ENCODE measurements around the gene LCOR. TPM values are rescaled to one million over a fixed set of nuclear protein-coding genes. Genes with fewer than 3 reads are reported as not detected.
"Not testable (repeated sequence)": the region's sequence is repeated elsewhere in the genome, so short reads cannot be mapped to it uniquely, and the experiment has no call there.

LCOR gene
- total RNA-seq, 1 donor from 2014 or later, result 26.2 TPM

GRCh38 chr10:96846395-96846794 is 14.3 kb downstream of the LCOR start:
- no peak for DNase-seq (ENCODE audit: low spot score)
- intact Hi-C loops (cut with micrococcal nuclease), result no loop called here
- Mint-ChIP-seq H3K9me3 (no peaks in the 10 kb centered on the region), H3K27me3 (ENCODE audit: insufficient read depth) (no peaks in the 10 kb centered on the region), H3K4me3 (no peak overlapping the region), H3K36me3 (ENCODE audit: low read depth) (peaks cover 9% of the 10 kb centered on the region), H3K27ac (no peak overlapping the region), H3K4me1 (ENCODE audit: low read depth) (peaks cover 14% of the 10 kb centered on the region)

- Mint-ChIP-seq H3K36me3 (ENCODE audit: low read depth) (peaks cover 9% of the 10 kb centered on the region), H3K4me1 (ENCODE audit: low read depth) (peaks cover 14% of the 10 kb centered on the region), H3K4me3 (no peak overlapping the region), H3K9me3 (no peaks in the 10 kb centered on the region), H3K27me3 (ENCODE audit: insufficient read depth) (no peaks in the 10 kb centered on the region), H3K27ac (no peak overlapping the region)
- intact Hi-C loops (cut with micrococcal nuclease), result no loop called here
- no peak for DNase-seq (ENCODE audit: low spot score)
Observed at GRCh38 chr10:96846926-96847325, 14.8 kb downstream of the LCOR start.

- H3K4me3 Mint-ChIP-seq; H3K9me3 Mint-ChIP-seq; DNase-seq (ENCODE audit: low spot score); intact Hi-C loops (cut with micrococcal nuclease); H3K27me3 Mint-ChIP-seq (ENCODE audit: insufficient read depth); H3K27ac Mint-ChIP-seq: not testable (repeated sequence)
- H3K4me1 Mint-ChIP-seq (ENCODE audit: low read depth), result peaks cover 14% of the 10 kb centered on the region
- peaks cover 10% of the 10 kb centered on the region for H3K36me3 Mint-ChIP-seq (ENCODE audit: low read depth)
Observed at GRCh38 chr10:96847356-96847755, 15.3 kb downstream of the LCOR start.

- Mint-ChIP-seq H3K4me1 (ENCODE audit: low read depth) (no peaks in the 10 kb centered on the region), H3K27me3 (ENCODE audit: insufficient read depth) (no peaks in the 10 kb centered on the region), H3K36me3 (ENCODE audit: low read depth) (peaks cover 18% of the 10 kb centered on the region), H3K9me3 (peaks cover 4% of the 10 kb centered on the region), H3K27ac (no peak overlapping the region), H3K4me3 (no peak overlapping the region)
- no peak for DNase-seq (ENCODE audit: low spot score)
- intact Hi-C loops (cut with micrococcal nuclease), result no loop called here
Observed at GRCh38 chr10:96850113-96850512, 18.0 kb downstream of the LCOR start.

GRCh38 chr10:96850825-96851224 is 18.7 kb downstream of the LCOR start:
- Mint-ChIP-seq H3K27ac (no peak overlapping the region), H3K36me3 (ENCODE audit: low read depth) (peaks cover 18% of the 10 kb centered on the region), H3K27me3 (ENCODE audit: insufficient read depth) (no peaks in the 10 kb centered on the region), H3K9me3 (peaks cover 4% of the 10 kb centered on the region), H3K4me3 (no peak overlapping the region), H3K4me1 (ENCODE audit: low read depth) (no peaks in the 10 kb centered on the region)
- intact Hi-C loops (cut with micrococcal nuclease), result no loop called here
- no peak for DNase-seq (ENCODE audit: low spot score)

- peaks cover 18% of the 10 kb centered on the region for H3K36me3 Mint-ChIP-seq (ENCODE audit: low read depth)
- intact Hi-C loops (cut with micrococcal nuclease), result no loop called here
- no peak overlapping the region for H3K27ac Mint-ChIP-seq
- DNase-seq (ENCODE audit: low spot score), result no peak
- no peak overlapping the region for H3K4me3 Mint-ChIP-seq
- H3K9me3 Mint-ChIP-seq, result peaks cover 4% of the 10 kb centered on the region
- no peaks in the 10 kb centered on the region for H3K4me1 Mint-ChIP-seq (ENCODE audit: low read depth)
- H3K27me3 Mint-ChIP-seq (ENCODE audit: insufficient read depth), result no peaks in the 10 kb centered on the region
Observed at GRCh38 chr10:96851281-96851680, 19.2 kb downstream of the LCOR start.

- no peak for DNase-seq (ENCODE audit: low spot score)
- intact Hi-C loops (cut with micrococcal nuclease), result no loop called here
- H3K4me1 Mint-ChIP-seq (ENCODE audit: low read depth), result peaks cover 13% of the 10 kb centered on the region
- peaks cover 4% of the 10 kb centered on the region for H3K9me3 Mint-ChIP-seq
- no peak overlapping the region for H3K27ac Mint-ChIP-seq
- H3K36me3 Mint-ChIP-seq (ENCODE audit: low read depth), result peaks cover 14% of the 10 kb centered on the region
- no peaks in the 10 kb centered on the region for H3K27me3 Mint-ChIP-seq (ENCODE audit: insufficient read depth)
- no peak overlapping the region for H3K4me3 Mint-ChIP-seq
Observed at GRCh38 chr10:96856317-96856716, 24.2 kb downstream of the LCOR start.

- intact Hi-C loops (cut with micrococcal nuclease), result no loop called here
- peaks cover 13% of the 10 kb centered on the region for H3K4me1 Mint-ChIP-seq (ENCODE audit: low read depth)
- no peaks in the 10 kb centered on the region for H3K27me3 Mint-ChIP-seq (ENCODE audit: insufficient read depth)
- peak overlapping the region; percentile 10 for H3K27ac Mint-ChIP-seq
- peaks cover 11% of the 10 kb centered on the region for H3K36me3 Mint-ChIP-seq (ENCODE audit: low read depth)
- no peak for DNase-seq (ENCODE audit: low spot score)
- H3K4me3 Mint-ChIP-seq, result no peak overlapping the region
- H3K9me3 Mint-ChIP-seq, result peaks cover 4% of the 10 kb centered on the region
Observed at GRCh38 chr10:96857301-96858012, 25.4 kb downstream of the LCOR start.

GRCh38 chr10:96858038-96858705 is 26.1 kb downstream of the LCOR start:
- DNase-seq (ENCODE audit: low spot score), result no peak
- Mint-ChIP-seq H3K27me3 (ENCODE audit: insufficient read depth) (no peaks in the 10 kb centered on the region), H3K4me3 (no peak overlapping the region), H3K4me1 (ENCODE audit: low read depth) (peaks cover 13% of the 10 kb centered on the region), H3K9me3 (peaks cover 4% of the 10 kb centered on the region), H3K36me3 (ENCODE audit: low read depth) (peaks cover 10% of the 10 kb centered on the region), H3K27ac (peak overlapping the region; percentile 10)
- intact Hi-C loops (cut with micrococcal nuclease), result no loop called here

- DNase-seq (ENCODE audit: low spot score), result no peak
- peaks cover 18% of the 10 kb centered on the region for H3K4me1 Mint-ChIP-seq (ENCODE audit: low read depth)
- H3K27me3 Mint-ChIP-seq (ENCODE audit: insufficient read depth), result no peaks in the 10 kb centered on the region
- H3K36me3 Mint-ChIP-seq (ENCODE audit: low read depth), result peaks cover 6% of the 10 kb centered on the region
- intact Hi-C loops (cut with micrococcal nuclease), result no loop called here
- H3K4me3 Mint-ChIP-seq, result no peak overlapping the region
- peaks cover under 1% of the 10 kb centered on the region for H3K9me3 Mint-ChIP-seq
- no peak overlapping the region for H3K27ac Mint-ChIP-seq
Observed at GRCh38 chr10:96858706-96859050, 26.6 kb downstream of the LCOR start.

GRCh38 chr10:96860631-96861277 is 28.7 kb downstream of the LCOR start:
- H3K9me3 Mint-ChIP-seq, result no peaks in the 10 kb centered on the region
- peaks cover 32% of the 10 kb centered on the region for H3K4me1 Mint-ChIP-seq (ENCODE audit: low read depth)
- H3K4me3 Mint-ChIP-seq, result no peak overlapping the region
- DNase-seq (ENCODE audit: low spot score), result no peak
- intact Hi-C loops (cut with micrococcal nuclease), result no loop called here
- H3K27me3 Mint-ChIP-seq (ENCODE audit: insufficient read depth), result no peaks in the 10 kb centered on the region
- H3K27ac Mint-ChIP-seq, result no peak overlapping the region
- peaks cover 15% of the 10 kb centered on the region for H3K36me3 Mint-ChIP-seq (ENCODE audit: low read depth)

GRCh38 chr10:96863922-96864543 is 31.9 kb downstream of the LCOR start:
- H3K9me3 Mint-ChIP-seq, result no peaks in the 10 kb centered on the region
- H3K27ac Mint-ChIP-seq, result peak overlapping the region; percentile 70
- no peak overlapping the region for H3K4me3 Mint-ChIP-seq
- intact Hi-C loops (cut with micrococcal nuclease), result loop anchor here (1.0 kb wide), 1 partner anchor 27 kb away; no protein-coding TSS in a partner anchor
- H3K27me3 Mint-ChIP-seq (ENCODE audit: insufficient read depth), result no peaks in the 10 kb centered on the region
- peaks cover 20% of the 10 kb centered on the region for H3K4me1 Mint-ChIP-seq (ENCODE audit: low read depth)
- H3K36me3 Mint-ChIP-seq (ENCODE audit: low read depth), result peaks cover 12% of the 10 kb centered on the region
- DNase-seq (ENCODE audit: low spot score), result no peak

GRCh38 chr10:96873086-96873485 is 41.0 kb downstream of the LCOR start:
- no peak for DNase-seq (ENCODE audit: low spot score)
- Mint-ChIP-seq H3K4me3 (no peak overlapping the region), H3K9me3 (no peaks in the 10 kb centered on the region), H3K36me3 (ENCODE audit: low read depth) (peaks cover 4% of the 10 kb centered on the region), H3K27ac (peak overlapping the region; percentile 78), H3K4me1 (ENCODE audit: low read depth) (peaks cover 18% of the 10 kb centered on the region), H3K27me3 (ENCODE audit: insufficient read depth) (no peaks in the 10 kb centered on the region)
- intact Hi-C loops (cut with micrococcal nuclease), result loop anchor here (1.0 kb wide), 1 partner anchor 37 kb away; no protein-coding TSS in a partner anchor

Measured in activated T-helper 1 cell treated with anti-CD3 and anti-CD28 coated beads, Interleukin-12 subunit alpha, Interleukin-12 subunit beta, Interleukin-2, Interleukin-4 antibody, amounts not matched to agents 30 ng/mL and 10 ng/mL and 1 ng/mL, durations not matched to agents 14 hours and 24 hours and 36 hours (primary cell).